Measurements from ENCODE around the gene SORCS1. TPM values are rescaled to one million over a fixed set of nuclear protein-coding genes. Genes with fewer than 3 reads are reported as not detected.

SORCS1 gene
- total RNA-seq, 1 experiment from 2014 or later: 1.7 TPM

DNA sequence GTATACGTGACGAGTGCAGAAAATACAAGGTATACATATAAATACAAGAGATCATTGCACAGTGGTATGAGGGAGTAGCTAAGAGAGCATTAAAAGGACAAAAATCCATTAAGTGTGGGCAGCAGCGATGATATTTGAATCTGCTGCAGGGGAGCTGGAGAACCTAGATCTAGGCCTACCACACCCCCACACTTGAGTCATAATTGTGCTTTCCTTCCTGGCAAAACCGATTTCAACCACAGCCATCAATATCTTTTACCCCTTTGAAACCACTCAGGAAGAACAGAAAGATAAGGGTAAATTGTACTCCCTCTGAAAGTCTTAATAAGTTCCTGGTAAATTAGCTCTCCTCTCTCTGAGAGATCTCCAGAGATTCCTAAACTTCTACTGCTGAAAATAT lies 345.0 kb downstream of the SORCS1 start:
- no peak for DNase-seq
- no peaks in the 10 kb centered on the region for H3K79me1 ChIP-seq (ENCODE audit: insufficient read depth, low read depth, low read length, poor library complexity, severe bottlenecking)
- no peak overlapping the region for H3K14ac ChIP-seq (ENCODE audit: insufficient read depth, low read length)
- no peaks in the 10 kb centered on the region for H3K27me3 ChIP-seq (ENCODE audit: insufficient read depth, low read length)
- no peak overlapping the region for H3T11ph ChIP-seq (ENCODE audit: low read length)
- H3K9me3 Mint-ChIP-seq: no peaks in the 10 kb centered on the region
- no peak overlapping the region for H2AK5ac ChIP-seq (ENCODE audit: insufficient read length, low read length)
- H4K5ac ChIP-seq (ENCODE audit: insufficient read length, low read depth, low read length): no peak overlapping the region
- H3K4me3 Mint-ChIP-seq: no peak overlapping the region
- H3K9me3 ChIP-seq (ENCODE audit: control insufficient read depth, low read depth, low read length): no peaks in the 10 kb centered on the region
- no peaks in the 10 kb centered on the region for H4K20me1 ChIP-seq (ENCODE audit: control insufficient read depth, insufficient read depth, insufficient read length)
- H3K56ac ChIP-seq (ENCODE audit: insufficient read length, low read depth, low read length): no peak overlapping the region
- no peak overlapping the region for H2BK12ac ChIP-seq (ENCODE audit: insufficient read length, low read depth, low read length)
- no peak overlapping the region for H3K27ac Mint-ChIP-seq
- no peak overlapping the region for H2AFZ ChIP-seq (ENCODE audit: low read length)
- no peak overlapping the region for H3K27ac ChIP-seq (ENCODE audit: insufficient read length, low read depth, low read length)
- no peak overlapping the region for H4K91ac ChIP-seq (ENCODE audit: insufficient read length, low read depth, low read length)
- H3K79me2 ChIP-seq (ENCODE audit: insufficient read depth, low read length): no peaks in the 10 kb centered on the region
- H3K4me2 ChIP-seq (ENCODE audit: insufficient read depth, insufficient read length, low read length): no peak overlapping the region
- H2BK5ac ChIP-seq (ENCODE audit: insufficient read length, low read length): no peak overlapping the region
- H4K8ac ChIP-seq (replicated peaks; ENCODE audit: insufficient read length, low read depth, low read length): no peak overlapping the region
- no peaks in the 10 kb centered on the region for H3K23me2 ChIP-seq (ENCODE audit: insufficient read length, low read depth, low read length, poor library complexity, severe bottlenecking)
- H3K27me3 Mint-ChIP-seq (ENCODE audit: low read depth): no peaks in the 10 kb centered on the region
- H2BK120ac ChIP-seq (ENCODE audit: low read depth, low read length, poor library complexity, severe bottlenecking): no peak overlapping the region
- H3K18ac ChIP-seq (ENCODE audit: insufficient read length, low read depth, low read length): no peak overlapping the region
- no peak overlapping the region for H2BK20ac ChIP-seq (ENCODE audit: low read depth, low read length, poor library complexity, severe bottlenecking)
- H3K36me3 Mint-ChIP-seq (ENCODE audit: insufficient read depth in 1 of 3, low read depth in 3 of 3): no peaks in the 10 kb centered on the region
- H2BK15ac ChIP-seq (ENCODE audit: low read depth, low read length): no peak overlapping the region
- H3K4ac ChIP-seq (ENCODE audit: low read depth, low read length): no peak overlapping the region
- no peak overlapping the region for H3K23ac ChIP-seq (ENCODE audit: insufficient read length, low read depth, low read length)
- no CpG with 5 or more reads among the region's 4 CpGs for WGBS (ENCODE audit: extremely low coverage, insufficient read length, low lambda C conversion rate)
- H3K4me1 Mint-ChIP-seq: peaks cover 6 to 15% of the 10 kb centered on the region in 2 experiments
- TF ChIP-seq CTCF (conservative IDR thresholded peaks at IDR 0.05): no peak
- H3K4me1 ChIP-seq (ENCODE audit: insufficient read depth, low read length): no peaks in the 10 kb centered on the region
- no peak overlapping the region for H3K9ac ChIP-seq (ENCODE audit: extremely low read depth, insufficient read length, low read length)

Measured in H9 (cell line).